Measurements from ENCODE around the gene DLAT. TPM values are rescaled to one million over a fixed set of nuclear protein-coding genes. Genes with fewer than 3 reads are reported as not detected.
"Not testable (repeated sequence)": the region's sequence is repeated elsewhere in the genome, so short reads cannot be mapped to it uniquely, and the experiment has no call there.

DLAT gene
- total RNA-seq, 1 experiment from 2014 or later = 102 TPM

DNA sequence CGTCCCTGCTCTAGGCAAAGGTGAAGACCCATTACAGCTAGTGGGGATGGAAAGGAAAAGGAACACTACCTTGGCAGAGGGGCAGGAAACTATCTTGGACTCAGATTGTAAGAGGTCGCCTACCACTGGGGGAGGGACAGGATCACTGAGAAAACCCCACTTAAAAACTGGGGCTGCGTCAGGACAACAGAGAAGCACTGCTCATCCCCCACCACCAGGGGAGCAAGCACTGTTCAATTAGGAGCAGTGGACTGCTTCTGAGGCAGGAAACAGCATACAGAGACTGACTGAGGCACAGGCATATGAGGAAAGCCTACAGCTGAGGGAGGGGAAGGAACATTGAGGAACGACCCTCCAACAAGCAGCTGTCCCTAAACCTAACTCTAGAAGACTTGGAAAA is 20.8 kb upstream of the DLAT start:
- DNase-seq = peak; percentile 30
- BruUV-seq (replicated peaks) = no TSS peak
- POLR2A ChIA-PET (ENCODE audit: unreplicated experiment) = no interaction called here

GRCh38 chr11:112005422-112006094 is 19.6 kb upstream of the DLAT start:
- BruUV-seq (replicated peaks) = no TSS peak
- H3K9ac ChIP-seq (ENCODE audit: low read length) = no peak overlapping the region
- TF ChIP-seq EZH2 (IDR thresholded peaks at IDR 0.05; ENCODE audit: low read length, unreplicated experiment) (no peak), EZH2phosphoT487 (IDR thresholded peaks at IDR 0.05; ENCODE audit: borderline replicate concordance, low read length) (no peak), CTCF (conservative IDR thresholded peaks at IDR 0.05; ENCODE audit: low read depth, low read length) (no peak)
- H3K9me2 ChIP-seq (replicated peaks; ENCODE audit: low read length) = no peaks in the 10 kb centered on the region
- no peaks in the 10 kb centered on the region for H4K20me1 ChIP-seq (ENCODE audit: low read length)
- no peaks in the 10 kb centered on the region for H3F3A ChIP-seq (ENCODE audit: low read length, unreplicated experiment)
- no peak overlapping the region for H3K27ac ChIP-seq (ENCODE audit: low read length)
- no peaks in the 10 kb centered on the region for H3K9me3 ChIP-seq (ENCODE audit: low read length)
- CTCF ChIA-PET = no interaction called here
- H3K79me2 ChIP-seq (ENCODE audit: low read length) = no peaks in the 10 kb centered on the region
- no peak for ATAC-seq
- H3K4me1 ChIP-seq (ENCODE audit: insufficient read depth, low read length) = no peaks in the 10 kb centered on the region
- intact Hi-C loops (cut with micrococcal nuclease) = no loop called here
- DNase-seq = no peak
- H3K4me3 ChIP-seq (ENCODE audit: low read length) = no peak overlapping the region
- H3K4me2 ChIP-seq (ENCODE audit: low read length) = no peak overlapping the region
- H3K27me3 ChIP-seq (ENCODE audit: low read length) = no peaks in the 10 kb centered on the region
- H3K36me3 ChIP-seq (ENCODE audit: low read depth, low read length) = no peaks in the 10 kb centered on the region; the same call in 1 of the 2 replicates
- no peak overlapping the region for H2AFZ ChIP-seq (ENCODE audit: low read length)
- POLR2A ChIA-PET (ENCODE audit: unreplicated experiment) = no interaction called here

More for the DNA sequence above, 20.8 kb upstream of the DLAT start:
- H4K20me1 ChIP-seq (ENCODE audit: low read length) = no peaks in the 10 kb centered on the region
- H3K4me1 ChIP-seq (ENCODE audit: insufficient read depth, low read length) = no peaks in the 10 kb centered on the region
- CTCF ChIA-PET = no interaction called here
- no peaks in the 10 kb centered on the region; the same call in 1 of the 2 replicates for H3K36me3 ChIP-seq (ENCODE audit: low read depth, low read length)
- peak; percentile 72 for TF ChIP-seq CTCF (conservative IDR thresholded peaks at IDR 0.05; ENCODE audit: low read depth, low read length)
- TF ChIP-seq EZH2phosphoT487 (IDR thresholded peaks at IDR 0.05; ENCODE audit: borderline replicate concordance, low read length) = no peak
- no peak overlapping the region for H3K9ac ChIP-seq (ENCODE audit: low read length)
- intact Hi-C loops (cut with micrococcal nuclease) = no loop called here
- H3K79me2 ChIP-seq (ENCODE audit: low read length) = no peaks in the 10 kb centered on the region
- H3K9me3 ChIP-seq (ENCODE audit: low read length) = no peaks in the 10 kb centered on the region
- H3F3A ChIP-seq (ENCODE audit: low read length, unreplicated experiment) = no peaks in the 10 kb centered on the region
- ATAC-seq = peak; percentile 73
- no peaks in the 10 kb centered on the region for H3K9me2 ChIP-seq (replicated peaks; ENCODE audit: low read length)
- no peak overlapping the region for H2AFZ ChIP-seq (ENCODE audit: low read length)
- no peak overlapping the region for H3K4me3 ChIP-seq (ENCODE audit: low read length)
- no peak overlapping the region for H3K4me2 ChIP-seq (ENCODE audit: low read length)
- H3K27ac ChIP-seq (ENCODE audit: low read length) = no peak overlapping the region
- H3K27me3 ChIP-seq (ENCODE audit: low read length) = no peaks in the 10 kb centered on the region

DNA sequence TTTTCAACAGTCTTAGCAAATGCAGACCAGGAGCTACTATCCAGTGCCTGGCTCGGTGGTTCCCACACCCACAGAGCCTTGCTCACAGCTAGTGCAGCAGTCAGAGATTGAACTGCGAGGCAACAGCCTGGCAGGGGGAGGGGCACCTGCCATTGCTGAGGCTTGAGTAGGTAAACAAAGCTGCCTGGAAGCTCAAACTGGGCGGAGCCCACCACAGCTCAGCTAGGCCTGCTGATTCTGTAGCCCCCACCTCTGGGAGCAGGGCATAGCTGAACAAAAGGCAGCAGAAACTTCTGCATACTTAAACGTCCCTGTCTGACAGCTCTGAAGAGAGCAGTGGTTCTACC is 19.1 kb upstream of the DLAT start:
- H3K4me1 ChIP-seq (ENCODE audit: insufficient read depth, low read length); H2AFZ ChIP-seq (ENCODE audit: low read length); H3K9ac ChIP-seq (ENCODE audit: low read length); H3K79me2 ChIP-seq (ENCODE audit: low read length); H3K36me3 ChIP-seq (ENCODE audit: low read depth, low read length); intact Hi-C loops (cut with micrococcal nuclease); H3K9me2 ChIP-seq (replicated peaks; ENCODE audit: low read length); H3K27me3 ChIP-seq (ENCODE audit: low read length); H3K4me2 ChIP-seq (ENCODE audit: low read length); BruUV-seq (replicated peaks); CTCF ChIA-PET; H4K20me1 ChIP-seq (ENCODE audit: low read length); ATAC-seq; H3K9me3 ChIP-seq (ENCODE audit: low read length); H3K27ac ChIP-seq (ENCODE audit: low read length); H3F3A ChIP-seq (ENCODE audit: low read length, unreplicated experiment); DNase-seq; H3K4me3 ChIP-seq (ENCODE audit: low read length): not testable (repeated sequence)
- POLR2A ChIA-PET (ENCODE audit: unreplicated experiment) = interaction anchor here (0.6 kb wide), 1 partner anchor 11 kb away, joined by 3 read pairs; no protein-coding TSS in a partner anchor

- H3K9me3 ChIP-seq (ENCODE audit: low read length); H3K9ac ChIP-seq (ENCODE audit: low read length); H3K27me3 ChIP-seq (ENCODE audit: low read length); H3K4me2 ChIP-seq (ENCODE audit: low read length); H2AFZ ChIP-seq (ENCODE audit: low read length); H3K4me3 ChIP-seq (ENCODE audit: low read length); H3K9me2 ChIP-seq (replicated peaks; ENCODE audit: low read length); BruUV-seq (replicated peaks); ATAC-seq; H3K79me2 ChIP-seq (ENCODE audit: low read length); CTCF ChIA-PET; DNase-seq; H3K36me3 ChIP-seq (ENCODE audit: low read depth, low read length); H3K27ac ChIP-seq (ENCODE audit: low read length); H4K20me1 ChIP-seq (ENCODE audit: low read length); H3F3A ChIP-seq (ENCODE audit: low read length, unreplicated experiment); intact Hi-C loops (cut with micrococcal nuclease); POLR2A ChIA-PET (ENCODE audit: unreplicated experiment): not testable (repeated sequence)
- peaks cover 25% of the 10 kb centered on the region for H3K4me1 ChIP-seq (ENCODE audit: insufficient read depth, low read length)
Observed at GRCh38 chr11:112011451-112011850, 13.8 kb upstream of the DLAT start.

All from PC-3 (cell line).